ENCODE data around the gene CROCC2. TPM values are rescaled to one million over a fixed set of nuclear protein-coding genes. Genes with fewer than 3 reads are reported as not detected.

The CROCC2 gene
- total and polyA plus RNA-seq, 2 donors from 2014 or later: 0.13 TPM; not detected in 1

GRCh38 chr2:240930096-240930630 is 24.0 kb downstream of the CROCC2 start:
- no peak for TF ChIP-seq CTCF (IDR thresholded peaks at IDR 0.05; ENCODE audit: borderline replicate concordance, extremely low read depth, insufficient read depth)

GRCh38 chr2:240930631-240931318 is 24.6 kb downstream of the CROCC2 start:
- no peak overlapping the region for H3K9ac ChIP-seq (ENCODE audit: low read length in 3 of 3)
- no peak for TF ChIP-seq CTCF (IDR thresholded peaks at IDR 0.05; ENCODE audit: borderline replicate concordance, extremely low read depth, insufficient read depth)
- intact Hi-C loops (cut with DNase I): no loop called here
- no peaks in the 10 kb centered on the region for H3K36me3 ChIP-seq (ENCODE audit: control insufficient read depth in 2 of 3, insufficient read depth in 3 of 3, low read length in 3 of 3)
- no peak overlapping the region for H3K27ac ChIP-seq (ENCODE audit: low read depth in 2 of 2, low read length in 2 of 2)
- no peak for FAIRE-seq
- no peak overlapping the region for H3K4me3 ChIP-seq (ENCODE audit: low read length in 3 of 3)
- peak in 2 of 5 donors; percentile 7 to 30 for DNase-seq
- H3K27me3 ChIP-seq (ENCODE audit: control insufficient read depth, insufficient read depth, low read length): no peaks in the 10 kb centered on the region
- H3K9me3 ChIP-seq (ENCODE audit: control insufficient read depth in 2 of 3, insufficient read depth in 1 of 3, low read length in 3 of 3): peaks cover 0 to 6% (median 0%) of the 10 kb centered on the region in 3 donors
- H3K4me1 ChIP-seq (ENCODE audit: control insufficient read depth in 2 of 3, insufficient read depth in 2 of 3, low read depth in 1 of 3, low read length in 3 of 3): no peaks in the 10 kb centered on the region

More at GRCh38 chr2:240930096-240930630, 24.0 kb downstream of the CROCC2 start:
- no peak overlapping the region for H3K9ac ChIP-seq (ENCODE audit: low read length in 3 of 3)
- no peak overlapping the region for H3K27ac ChIP-seq (ENCODE audit: low read depth in 2 of 2, low read length in 2 of 2)
- H3K27me3 ChIP-seq (ENCODE audit: control insufficient read depth, insufficient read depth, low read length): no peaks in the 10 kb centered on the region
- no peaks in the 10 kb centered on the region for H3K36me3 ChIP-seq (ENCODE audit: control insufficient read depth in 2 of 3, insufficient read depth in 3 of 3, low read length in 3 of 3)
- no peak for FAIRE-seq
- H3K9me3 ChIP-seq (ENCODE audit: control insufficient read depth in 2 of 3, insufficient read depth in 1 of 3, low read length in 3 of 3): peaks cover 0 to 6% (median 0%) of the 10 kb centered on the region in 3 donors
- H3K4me3 ChIP-seq (ENCODE audit: low read length in 3 of 3): no peak overlapping the region
- H3K4me1 ChIP-seq (ENCODE audit: control insufficient read depth in 2 of 3, insufficient read depth in 2 of 3, low read depth in 1 of 3, low read length in 3 of 3): no peaks in the 10 kb centered on the region
- DNase-seq: peak in 2 of 5 donors; percentile 4 to 65
- intact Hi-C loops (cut with DNase I): no loop called here

GRCh38 chr2:240931319-240931949 is 25.3 kb downstream of the CROCC2 start:
- peak in 3 of 5 donors; percentile 5 to 61 (median 15) for DNase-seq
- Histone ChIP-seq H3K4me1 (ENCODE audit: control insufficient read depth in 2 of 3, insufficient read depth in 2 of 3, low read depth in 1 of 3, low read length in 3 of 3) (no peaks in the 10 kb centered on the region), H3K27ac (ENCODE audit: low read depth in 2 of 2, low read length in 2 of 2) (no peak overlapping the region), H3K9ac (ENCODE audit: low read length in 3 of 3) (no peak overlapping the region), H3K27me3 (ENCODE audit: control insufficient read depth, insufficient read depth, low read length) (no peaks in the 10 kb centered on the region), H3K4me3 (ENCODE audit: low read length in 3 of 3) (no peak overlapping the region), H3K9me3 (ENCODE audit: control insufficient read depth in 2 of 3, insufficient read depth in 1 of 3, low read length in 3 of 3) (peaks cover 0 to 6% (median 0%) of the 10 kb centered on the region in 3 donors), H3K36me3 (ENCODE audit: control insufficient read depth in 2 of 3, insufficient read depth in 3 of 3, low read length in 3 of 3) (no peaks in the 10 kb centered on the region)
- intact Hi-C loops (cut with DNase I): no loop called here
- no peak for FAIRE-seq
- TF ChIP-seq CTCF (IDR thresholded peaks at IDR 0.05; ENCODE audit: borderline replicate concordance, extremely low read depth, insufficient read depth): no peak
